Measurements from ENCODE around the gene BPGM.
"Not testable (repeated sequence)": the region's sequence is repeated elsewhere in the genome, so short reads cannot be mapped to it uniquely, and the experiment has no call there.

BPGM gene

DNA sequence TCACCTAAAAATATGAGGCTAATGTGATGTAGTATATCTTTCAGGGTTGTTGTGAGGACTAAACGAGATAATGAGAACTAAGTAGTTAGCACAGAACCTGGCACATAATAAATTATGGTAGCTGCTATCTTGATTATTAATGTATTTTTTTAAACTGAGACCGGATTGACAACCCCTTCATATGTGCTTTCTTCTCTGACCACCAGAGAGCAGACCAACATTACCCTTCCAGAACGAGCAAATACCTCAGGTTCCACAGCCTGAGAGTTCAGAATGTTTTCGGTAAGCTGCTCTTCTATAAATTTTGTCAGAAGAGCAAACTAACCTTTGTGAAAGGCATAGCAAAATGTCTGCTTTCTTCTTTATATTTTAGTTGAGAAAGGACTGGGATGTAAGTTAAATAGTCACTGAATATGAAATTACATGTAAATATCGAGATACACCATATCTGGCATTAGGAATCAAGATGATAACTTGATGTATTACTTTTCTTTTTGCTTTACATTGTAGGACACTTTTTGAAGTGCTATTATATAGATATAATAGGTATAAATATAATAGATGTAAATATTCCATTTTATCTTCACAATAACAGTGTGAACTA, 13.6 kb upstream of the BPGM start:
- DNase-seq: no peak

DNA sequence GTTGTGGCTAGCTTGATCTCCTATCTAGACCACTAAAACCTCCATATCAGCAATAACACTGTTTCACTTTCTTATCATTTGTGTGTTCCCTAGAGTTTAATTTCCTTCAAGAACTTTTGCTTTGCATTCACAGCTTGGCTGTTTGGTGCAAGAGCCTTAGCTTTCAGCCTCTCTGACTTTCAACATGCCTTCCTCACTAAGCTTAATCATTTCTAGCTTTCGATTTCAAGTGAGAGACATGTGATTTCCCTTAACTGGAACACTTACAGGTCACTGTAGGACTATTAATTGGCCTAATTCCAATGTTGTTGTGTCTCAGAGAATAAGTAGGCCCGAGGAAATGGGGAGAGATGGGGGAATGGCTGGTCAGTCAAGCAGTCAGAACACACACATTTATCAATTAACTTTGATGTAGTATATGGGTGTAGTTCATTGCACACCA, 10.6 kb upstream of the BPGM start:
- DNase-seq: no peak

DNA sequence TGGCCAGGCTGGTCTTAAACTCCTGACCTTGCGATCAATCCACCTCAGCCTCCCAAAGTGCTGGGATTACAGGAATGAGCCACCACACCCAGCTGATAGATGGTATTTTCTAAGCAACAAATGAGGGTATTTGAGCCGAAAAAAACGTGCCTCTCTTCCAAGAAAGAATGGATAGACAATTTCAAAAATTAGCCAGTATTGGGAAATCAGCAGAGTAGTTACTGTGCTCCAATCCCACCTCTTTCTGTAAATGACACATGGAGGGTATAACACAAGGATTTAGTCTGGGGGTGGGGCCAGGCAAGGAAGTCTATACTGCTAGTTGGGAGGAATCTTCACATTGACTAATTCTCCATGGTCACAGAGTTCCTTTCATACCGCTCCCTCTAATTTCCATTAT, 9.2 kb upstream of the BPGM start:
- no peak for DNase-seq

DNA sequence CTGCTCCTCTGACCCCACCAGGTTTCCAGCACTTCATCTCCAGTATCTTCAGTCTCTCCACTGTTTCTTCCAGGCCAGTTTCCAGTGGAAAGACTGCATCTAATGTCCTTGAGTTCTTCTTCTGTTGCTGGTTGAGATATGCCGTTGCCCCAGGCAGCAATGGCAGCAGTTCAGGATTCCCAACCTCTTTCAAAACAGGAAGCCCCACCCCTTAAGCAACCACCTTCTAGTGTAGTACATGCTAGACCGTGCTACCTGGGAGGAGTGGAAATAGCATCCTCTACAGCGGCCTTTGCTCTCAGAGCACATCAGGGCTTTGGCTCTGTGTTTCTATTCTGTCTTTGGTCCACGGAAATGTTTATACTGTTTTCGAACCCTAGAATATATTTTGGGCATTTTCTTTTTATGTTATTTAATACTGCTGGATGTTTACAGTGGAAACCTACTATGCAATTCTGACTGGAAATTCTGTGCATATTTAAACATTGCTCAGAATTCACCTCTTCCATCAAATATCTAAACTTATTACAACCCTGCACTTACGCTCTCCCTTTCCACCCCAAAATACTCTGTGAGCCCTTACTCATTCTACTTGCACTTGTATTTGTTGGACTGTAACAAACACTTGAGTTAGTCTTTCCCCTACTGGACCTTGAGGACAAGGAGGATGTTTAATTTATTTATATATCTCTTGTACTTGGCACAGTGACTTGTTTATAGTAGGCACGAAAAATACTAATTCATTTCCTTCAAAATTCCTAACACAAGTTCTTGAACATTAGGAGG, 8.5 kb upstream of the BPGM start:
- DNase-seq: no peak

DNA sequence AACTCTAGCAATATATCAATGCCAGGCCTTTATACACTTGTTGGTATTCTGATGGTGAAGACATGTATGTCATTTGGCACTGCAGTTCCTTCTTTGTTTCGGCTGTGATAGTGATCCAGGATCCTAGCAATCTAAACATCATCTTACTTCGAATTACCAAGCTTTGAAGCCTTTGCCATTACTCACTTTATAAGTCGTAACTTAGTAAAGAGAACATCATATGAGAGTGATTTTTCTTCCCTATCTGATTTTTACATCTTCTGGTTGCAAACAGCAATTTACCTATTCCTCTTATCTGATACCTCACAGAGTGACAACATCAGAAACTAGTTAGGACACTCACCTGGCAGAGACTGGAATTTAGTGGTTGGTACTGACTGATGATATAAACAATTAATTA, 7.6 kb upstream of the BPGM start:
- no peak for DNase-seq

DNA sequence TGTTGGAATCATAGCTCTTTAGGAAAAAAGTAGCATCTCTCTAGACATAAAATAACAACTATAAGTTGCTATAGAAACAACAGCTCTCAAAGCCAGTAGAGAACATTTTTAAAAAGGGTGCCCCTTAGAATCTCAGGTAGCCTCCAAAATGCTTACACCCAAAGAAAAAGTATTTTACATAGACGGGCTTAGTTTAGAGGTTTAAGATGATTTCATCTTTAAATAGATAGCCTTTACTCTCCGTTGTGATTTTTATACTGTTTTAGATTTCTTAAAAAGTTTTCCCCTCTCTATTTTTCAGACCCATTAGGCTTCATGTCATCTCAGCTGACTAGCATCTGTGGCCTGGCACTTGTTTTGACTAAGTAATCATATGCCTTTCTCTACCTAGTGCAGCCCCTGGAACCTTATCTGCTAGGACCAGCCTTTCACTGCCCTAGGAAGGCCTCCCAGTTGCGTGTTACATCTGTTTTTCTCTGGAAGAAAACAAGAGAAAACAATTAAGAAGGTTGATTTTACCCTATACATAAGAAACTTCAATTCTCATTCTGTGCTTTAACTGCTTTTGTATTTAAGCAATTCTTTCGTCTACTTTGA, 6.9 kb upstream of the BPGM start:
- DNase-seq: no peak

DNA sequence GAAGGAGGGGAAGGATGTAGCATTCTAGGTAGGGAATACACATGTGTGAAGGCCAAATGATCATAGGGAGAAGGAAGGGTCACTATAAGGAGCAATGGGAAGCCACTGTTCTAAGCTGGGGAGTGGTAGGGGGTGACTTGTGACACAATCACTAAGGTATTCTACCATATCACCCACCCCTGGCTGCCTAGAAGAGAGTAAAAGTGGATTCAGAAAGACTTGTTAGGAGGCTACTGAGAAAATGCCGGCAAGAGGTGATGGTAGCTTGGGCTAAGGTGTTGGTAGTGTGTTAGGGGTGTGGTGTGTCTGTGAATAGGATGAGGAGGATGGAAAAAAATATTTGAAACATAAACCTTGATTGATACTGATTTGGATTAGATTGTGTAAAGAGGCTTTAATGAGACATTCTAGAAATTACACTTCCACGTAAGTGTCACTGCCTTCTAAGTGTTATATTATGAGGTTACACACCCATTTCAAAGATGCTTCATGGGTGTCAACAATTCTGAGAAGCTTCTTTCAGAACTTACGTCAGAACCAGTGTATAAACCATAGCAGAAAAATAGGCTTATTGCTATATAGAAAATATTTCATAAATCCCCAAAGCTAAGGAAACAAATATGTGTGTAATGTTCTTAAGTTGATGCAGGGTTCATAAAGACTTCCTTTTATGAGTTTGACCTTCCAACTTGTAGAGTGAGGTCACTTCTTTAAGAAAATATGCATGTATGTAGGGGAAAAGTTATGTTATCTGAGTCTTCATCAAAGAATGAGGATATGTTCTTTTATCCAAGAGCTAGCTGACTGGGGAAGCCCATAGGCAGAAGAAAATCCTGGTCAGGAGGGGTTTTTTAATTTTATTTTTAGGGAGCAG, 5.6 kb upstream of the BPGM start:
- DNase-seq: no peak

DNA sequence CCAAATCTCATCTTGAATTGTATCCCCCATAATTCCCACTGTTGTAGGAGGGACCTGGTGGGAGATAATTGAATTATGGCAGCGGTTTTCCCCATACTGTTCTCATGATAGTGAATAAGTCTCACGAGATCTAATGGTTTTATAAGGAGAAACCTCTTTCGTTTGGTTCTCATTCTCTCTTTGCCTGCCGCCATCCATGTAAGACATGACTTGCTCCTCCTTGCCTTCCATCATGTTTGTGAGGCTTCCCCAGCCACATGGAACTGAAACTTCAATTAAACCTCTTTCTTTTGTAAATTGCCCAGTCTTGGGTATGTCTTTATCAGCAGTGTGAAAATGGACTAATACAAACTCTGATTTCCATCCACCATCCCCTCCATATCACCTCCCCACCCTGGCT, 4.7 kb upstream of the BPGM start:
- not testable (repeated sequence) for DNase-seq

DNA sequence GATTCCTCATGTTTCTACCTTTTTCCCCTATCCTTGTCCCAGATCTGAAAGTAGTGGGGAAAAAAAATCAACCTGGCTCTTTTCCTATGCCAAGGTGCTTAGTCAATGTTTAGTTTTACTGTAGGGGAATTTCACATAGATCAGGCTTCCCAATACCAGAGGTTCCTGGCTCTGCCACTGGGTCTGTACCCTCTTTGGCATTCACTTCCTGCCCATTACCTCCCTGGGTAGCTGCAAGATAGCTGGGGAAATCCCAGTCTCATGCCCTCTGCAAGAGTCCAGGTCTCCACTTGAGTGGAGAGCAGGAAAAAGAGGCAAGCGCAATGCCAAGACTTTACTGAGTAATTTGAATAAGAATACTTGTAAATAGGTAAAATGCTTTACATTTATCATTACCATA, 3.5 kb upstream of the BPGM start:
- DNase-seq: no peak

DNA sequence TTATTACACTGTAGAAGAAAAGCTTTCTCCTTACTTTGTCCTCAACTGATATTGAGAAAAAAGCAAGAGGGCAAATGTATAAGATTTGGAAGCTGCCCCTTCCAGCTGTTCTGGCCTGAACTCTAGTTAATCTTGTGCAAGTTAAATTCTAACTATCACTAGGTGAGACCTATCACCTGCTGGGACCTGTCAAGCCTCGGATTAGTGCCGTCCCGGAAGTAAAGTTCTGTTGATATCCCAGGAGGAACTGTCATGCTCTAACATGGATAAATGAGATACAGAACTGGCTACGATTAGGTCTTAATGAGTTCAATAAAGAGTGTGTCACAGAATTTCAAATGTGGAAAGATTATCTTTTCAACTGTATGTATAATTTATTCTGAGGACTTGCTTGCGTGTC, 1.2 kb upstream of the BPGM start:
- no peak for DNase-seq

DNA sequence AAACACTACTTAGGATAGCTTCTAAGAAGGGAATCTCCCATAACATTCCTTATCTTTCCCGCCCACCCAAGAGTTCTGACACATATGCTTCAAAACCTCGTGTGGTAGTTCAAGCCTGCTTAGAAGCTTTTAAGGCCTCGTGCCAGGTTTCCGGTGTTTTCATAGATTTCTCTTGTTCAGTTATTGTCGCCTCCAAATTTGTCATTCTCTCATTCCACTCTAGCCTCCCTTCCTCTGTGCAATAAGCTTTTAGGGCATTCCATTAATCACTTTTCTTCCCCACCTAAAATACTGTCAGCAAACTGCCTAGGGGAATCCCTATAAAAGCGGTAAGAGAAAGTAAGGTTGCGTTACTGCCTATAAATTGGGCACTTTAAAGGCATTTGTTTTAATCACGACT, 718 bp upstream of the BPGM start:
- DNase-seq: no peak

DNA sequence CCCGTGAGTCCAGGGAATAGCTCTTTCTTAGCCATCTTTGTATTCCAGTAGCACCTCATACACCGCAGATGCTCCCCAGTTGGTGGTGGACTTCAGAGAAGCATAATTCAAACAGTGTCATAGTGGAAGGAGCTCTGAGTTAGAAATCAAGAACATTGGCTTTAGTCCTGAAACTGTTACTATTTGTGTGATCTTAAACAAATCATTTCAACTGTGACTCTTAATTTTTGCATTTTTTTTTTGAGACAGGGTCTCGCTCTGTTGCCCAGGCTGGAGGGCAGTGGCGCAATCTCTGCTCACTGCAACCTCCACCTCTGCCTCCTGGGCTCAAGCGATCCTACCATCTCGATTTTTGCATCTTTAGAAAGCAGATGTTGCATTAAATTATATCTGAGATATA, 1.8 kb downstream of the BPGM start:
- DNase-seq: no peak

DNA sequence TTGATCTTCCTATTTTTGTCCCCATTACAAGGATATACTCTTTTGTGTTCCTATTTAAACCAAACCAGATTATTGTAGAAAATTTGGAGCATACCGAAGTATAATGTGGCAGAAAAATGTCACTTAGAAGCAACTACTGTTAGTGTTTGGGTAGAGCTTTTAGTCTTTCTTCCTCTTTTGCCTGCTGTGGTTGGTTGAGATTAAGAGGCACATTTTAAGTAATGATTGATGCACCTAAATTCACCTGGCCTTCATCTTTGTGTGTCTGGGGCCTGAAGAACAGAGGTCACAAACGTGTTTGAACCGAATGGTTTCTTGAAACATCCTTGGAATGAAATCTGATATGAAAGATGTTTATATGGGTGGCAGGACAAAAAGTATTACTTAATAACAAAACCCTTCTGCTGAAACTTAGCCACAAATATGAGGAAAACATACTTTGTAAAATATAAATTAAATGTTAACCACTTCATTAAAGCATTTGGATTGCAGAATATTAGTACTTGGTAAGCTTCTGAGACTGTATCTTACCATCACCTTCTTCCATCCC, 2.6 kb downstream of the BPGM start:
- no peak for DNase-seq

DNA sequence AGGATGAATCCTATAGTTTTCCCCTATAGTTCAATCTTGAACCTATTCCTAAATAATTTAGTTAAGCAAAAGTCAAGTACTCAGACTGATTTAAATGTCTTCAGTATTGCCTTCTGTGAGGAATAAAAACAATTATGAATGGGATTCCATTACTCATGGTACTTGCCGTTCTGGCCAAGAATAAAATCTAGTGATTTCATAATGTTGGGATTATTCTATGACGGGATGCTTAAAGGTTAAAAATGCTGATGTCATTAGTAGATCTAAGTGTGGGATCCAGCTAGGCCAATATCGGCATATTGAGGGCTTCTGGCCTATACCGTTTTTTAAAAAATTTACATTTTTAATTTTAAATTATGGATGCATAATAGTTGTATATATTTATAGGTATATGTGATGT, 5.3 kb downstream of the BPGM start:
- DNase-seq: no peak

DNA sequence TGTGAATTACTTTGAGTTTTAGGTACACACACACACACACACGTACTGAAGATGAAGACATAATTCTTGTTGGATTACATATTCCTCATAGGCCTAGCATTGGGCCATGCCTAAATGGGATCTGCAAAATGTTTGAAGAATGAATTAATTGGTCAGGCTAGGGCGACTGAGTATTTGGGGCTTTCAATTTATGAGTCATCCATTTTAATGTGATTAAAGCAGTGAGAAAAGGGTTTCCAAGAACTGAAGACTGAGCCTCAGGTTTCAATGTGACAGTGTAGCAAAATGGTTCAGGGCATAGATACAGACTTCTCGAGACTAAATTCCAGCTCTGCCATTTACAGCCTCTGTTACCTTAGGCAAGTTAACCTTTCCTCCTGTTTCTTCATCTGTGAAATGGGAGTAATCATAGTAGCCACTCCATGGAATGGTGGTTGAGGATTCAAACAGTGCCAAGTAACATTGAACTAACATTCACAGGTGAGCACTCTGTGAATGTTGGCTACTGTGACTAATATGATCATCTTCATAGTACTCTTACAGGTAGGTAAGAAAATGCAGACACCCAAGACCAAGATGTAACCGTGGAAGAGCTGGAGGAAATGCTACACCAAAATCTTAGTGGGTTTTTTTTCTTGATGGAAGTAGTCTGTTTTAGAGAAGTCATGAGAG, 7.6 kb downstream of the BPGM start:
- DNase-seq: no peak

DNA sequence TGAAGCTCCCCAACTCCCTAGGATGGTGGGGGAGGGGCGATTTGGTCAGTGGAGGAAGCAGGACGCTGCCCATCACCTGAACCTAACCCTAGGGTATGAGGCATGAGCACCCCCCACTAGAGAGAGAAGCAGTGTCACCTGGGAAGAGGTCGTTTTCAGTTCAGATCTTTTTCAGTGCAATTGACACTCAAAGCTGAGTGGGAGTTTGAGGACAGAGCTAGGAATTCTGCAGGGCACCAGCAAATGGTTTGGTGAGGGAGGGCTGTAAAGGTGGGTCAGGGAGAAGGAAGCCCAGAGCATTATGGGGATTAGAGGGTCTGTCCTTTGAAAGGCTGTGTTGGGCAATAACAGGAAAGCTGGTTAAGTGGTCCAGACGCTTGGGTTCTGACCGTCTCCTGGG, 10.9 kb downstream of the BPGM start:
- no peak for DNase-seq

DNA sequence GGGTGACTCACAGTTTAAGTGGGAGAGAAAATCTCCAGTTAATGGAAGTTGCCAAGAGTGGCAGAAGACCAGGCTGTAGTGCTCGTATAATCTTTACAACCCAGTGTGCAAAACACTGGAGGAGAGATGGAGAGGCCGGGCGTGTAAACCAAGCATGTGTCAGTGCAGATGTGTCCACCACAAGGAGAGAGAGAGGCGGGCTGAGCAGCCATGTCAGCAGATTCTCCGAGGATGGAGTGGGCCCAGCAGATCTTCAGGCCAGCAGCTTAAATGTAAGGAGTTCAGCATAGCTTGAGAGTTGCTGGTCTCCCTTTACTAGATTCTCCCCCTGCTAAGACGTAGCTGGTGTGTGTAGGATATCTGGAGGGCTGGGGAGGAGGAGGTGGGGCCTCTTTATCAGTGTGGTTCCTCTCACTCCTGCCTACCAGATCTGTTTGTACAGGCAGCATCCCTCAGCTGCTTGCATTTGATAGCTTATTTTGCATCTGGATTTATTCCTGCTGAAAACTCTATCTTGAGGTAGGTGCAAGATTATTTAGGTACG, 13.7 kb downstream of the BPGM start:
- no peak for DNase-seq

DNA sequence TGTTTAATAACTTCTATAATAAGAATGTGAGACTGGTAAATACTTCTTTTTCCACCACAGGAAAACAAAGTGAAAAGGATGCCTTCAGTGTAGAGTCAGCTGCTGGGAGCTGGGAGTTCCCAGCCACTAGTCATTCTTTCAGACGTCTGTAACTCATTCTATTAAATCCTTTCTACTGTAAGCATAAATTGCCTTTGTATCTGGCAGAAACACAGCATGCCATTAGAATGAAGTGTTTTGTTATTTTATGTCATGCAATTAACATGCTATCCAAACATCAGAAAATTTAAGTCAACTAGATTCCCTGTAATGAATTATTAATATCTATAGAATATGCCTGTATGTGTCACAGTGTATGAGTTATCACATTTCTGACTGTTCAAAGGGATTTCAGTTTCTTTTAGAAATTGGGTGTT, 14.3 kb downstream of the BPGM start:
- no peak for DNase-seq

DNA sequence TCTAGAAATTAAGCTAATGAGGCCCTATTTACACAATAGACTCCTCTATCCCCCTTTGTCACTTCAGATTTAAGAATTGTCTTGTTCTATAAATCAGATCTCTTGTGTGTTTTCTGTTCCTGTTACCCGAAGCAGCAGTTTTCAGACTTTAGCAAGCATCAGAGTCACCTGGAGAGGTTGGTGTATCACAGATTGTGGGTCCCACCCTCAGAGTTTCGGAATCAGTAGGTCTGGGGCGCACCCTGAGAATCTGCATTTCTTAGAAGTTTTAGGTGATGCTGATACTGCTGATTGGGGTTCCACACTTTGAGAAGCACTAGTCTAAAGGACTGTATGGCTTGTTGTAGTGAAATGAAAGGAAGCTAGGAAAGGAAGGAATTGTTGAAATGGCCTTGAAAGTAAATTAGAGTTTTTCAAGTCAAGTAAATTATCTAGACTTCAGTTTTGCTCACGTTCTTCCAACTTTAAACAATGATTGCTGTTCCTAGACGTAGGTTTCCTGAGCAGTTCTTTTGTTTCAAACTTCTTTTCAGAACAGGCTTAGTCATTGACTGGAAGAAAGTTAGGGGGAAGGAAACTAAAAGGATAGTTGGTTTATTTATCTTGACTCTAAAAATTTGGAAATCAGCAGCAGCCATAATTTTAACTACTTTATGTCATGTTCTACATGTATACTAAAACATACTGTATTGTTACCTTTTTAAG, 15.7 kb downstream of the BPGM start:
- DNase-seq: no peak

DNA sequence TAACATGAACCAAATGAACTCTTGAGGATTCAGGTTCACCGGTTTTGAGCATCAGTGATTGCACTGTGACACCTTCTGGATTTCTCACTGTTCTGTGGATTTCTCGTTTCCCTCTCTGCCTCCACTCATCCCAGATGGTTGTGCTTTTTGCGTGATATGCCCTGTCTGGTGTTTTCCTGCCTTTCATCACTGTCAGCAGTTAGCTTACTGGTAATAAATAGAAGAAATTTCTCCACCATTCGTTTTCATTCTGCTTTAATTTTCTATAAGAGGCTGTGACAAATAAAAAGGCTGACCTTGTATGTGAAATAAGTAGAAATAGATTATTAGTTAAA, 16.2 kb downstream of the BPGM start:
- DNase-seq: no peak

DNA sequence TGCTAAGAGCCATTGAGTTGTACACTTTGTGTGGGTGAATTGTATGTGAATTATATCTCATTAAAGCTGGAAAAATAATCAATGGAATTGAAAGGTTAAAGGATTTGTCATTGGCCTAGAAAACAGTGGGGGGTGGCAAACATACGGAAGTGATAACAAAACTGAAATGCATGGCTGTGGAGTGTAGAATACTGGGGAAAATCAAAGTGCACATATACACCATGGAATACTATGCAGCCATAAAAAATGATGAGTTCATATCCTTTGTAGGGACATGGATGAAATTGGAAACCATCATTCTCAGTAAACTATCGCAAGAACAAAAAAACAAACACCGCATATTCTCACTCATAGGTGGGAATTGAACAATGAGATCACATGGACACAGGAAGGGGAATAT, 18.4 kb downstream of the BPGM start:
- DNase-seq: not testable (repeated sequence)

DNA sequence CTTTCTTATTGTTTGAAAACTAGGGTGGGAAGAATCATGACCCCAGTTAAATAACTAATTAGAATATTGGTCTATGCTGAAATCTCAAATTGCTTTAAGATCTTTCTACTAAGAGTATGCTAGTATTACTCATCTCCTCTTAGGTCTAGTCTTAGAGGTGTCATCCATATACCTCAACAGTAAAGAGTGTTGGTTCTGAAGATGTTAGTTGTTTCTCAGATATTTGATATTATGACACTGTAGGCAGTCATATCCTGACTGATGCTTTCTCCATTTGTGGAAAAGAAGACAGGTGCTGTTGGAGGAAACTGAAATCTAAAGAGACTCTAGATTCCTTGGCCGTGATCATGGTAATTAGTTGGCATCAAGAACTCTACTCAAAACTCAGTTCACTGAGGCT, 21.2 kb downstream of the BPGM start:
- no peak for DNase-seq
